IMR-90 (cell line): ENCODE data around the gene CDH13. TPM values are rescaled to one million over a fixed set of nuclear protein-coding genes. Genes with fewer than 3 reads are reported as not detected.

ENCODE experiments used
- ATAC-seq: fragments of 200-7000 bp; cut with Tn5 transposase; 2 replicates; pipeline ENCODE4 v1.9.1; 2020; ENCODE audit warnings: low read depth, mild to moderate bottlenecking, moderate library complexity
- BruUV-seq: library from RNA; stranded (reverse); fragments of 400-500 nt; replicated peaks from 2 replicates; lab custom pipeline; 2021; lab: Mats Ljungman, UMichigan
- CTCF ChIA-PET: fragments of 300-600 bp; formaldehyde crosslinking; extraction: SDS; loops from one replicate; lab custom pipeline; 2021; ENCODE audit warnings: antibody characterized with exemption; lab: Yijun Ruan, JAX
- POLR2A ChIA-PET: fragments of 300-600 bp; sonication (Branson Sonifier 250); formaldehyde crosslinking; loops from one replicate; lab custom pipeline; 2022; ENCODE audit warnings: antibody characterized with exemption; ENCODE audit not compliant: unreplicated experiment; lab: Charles Lee
- DNase-seq: peaks from one replicate; pipeline ENCODE4 v3.0.0; 2013
- H2AFZ ChIP-seq: replicated peaks from 2 replicates; pipeline ENCODE3; 2013; ENCODE audit warnings: low read length, mild to moderate bottlenecking; ENCODE audit not compliant: poor library complexity
- H2AK5ac ChIP-seq: 2 replicates; pipeline ENCODE4 v1.6.1; 2013; ENCODE audit warnings: low read depth, low read length, inconsistent platforms
- H2AK9ac ChIP-seq: replicated peaks from 2 replicates; pipeline ENCODE3; 2013; ENCODE audit warnings: mild to moderate bottlenecking, low read depth, low read length, moderate library complexity; ENCODE audit not compliant: poor library complexity
- H2BK120ac ChIP-seq: 2 replicates; pipeline ENCODE4 v1.6.1; 2013; ENCODE audit warnings: low read depth, low read length, inconsistent platforms
- H2BK15ac ChIP-seq: 3 replicates; pipeline ENCODE4 v1.6.1; 2013; ENCODE audit warnings: low read depth, low read length, inconsistent platforms
- H2BK20ac ChIP-seq: 2 replicates; pipeline ENCODE4 v1.6.1; 2013; ENCODE audit warnings: low read depth, mild to moderate bottlenecking, inconsistent platforms, low read length, moderate library complexity
- H2BK5ac ChIP-seq: 2 replicates; pipeline ENCODE4 v1.6.1; 2013; ENCODE audit warnings: mild to moderate bottlenecking, low read depth, low read length, inconsistent platforms; ENCODE audit not compliant: poor library complexity, severe bottlenecking
- H3K14ac ChIP-seq: replicated peaks from 2 replicates; pipeline ENCODE4 v1.6.1; 2013; ENCODE audit warnings: low read depth, low read length, inconsistent platforms
- H3K18ac ChIP-seq: 2 replicates; pipeline ENCODE4 v1.6.1; 2013; ENCODE audit warnings: low read depth, low read length, control low read depth
- H3K23ac ChIP-seq: 2 replicates; pipeline ENCODE4 v1.6.1; 2013; ENCODE audit warnings: low read depth, low read length, inconsistent platforms
- H3K27ac ChIP-seq: 2 replicates; pipeline ENCODE4 v1.5.1; 2013; ENCODE audit warnings: mild to moderate bottlenecking, control low read depth, low read length; ENCODE audit not compliant: insufficient read depth
- H3K27me3 ChIP-seq: 2 replicates; pipeline ENCODE4 v1.6.1; 2013; ENCODE audit warnings: low read length; ENCODE audit not compliant: control insufficient read depth, insufficient read depth
- H3K36me3 ChIP-seq: 2 replicates; pipeline ENCODE4 v1.6.1; 2013; ENCODE audit warnings: low read length, mixed read lengths; ENCODE audit not compliant: control insufficient read depth, insufficient read depth
- H3K4ac ChIP-seq: 2 replicates; pipeline ENCODE4 v1.6.1; 2013; ENCODE audit warnings: low read depth, low read length, inconsistent platforms
- H3K4me1 ChIP-seq: 2 replicates; pipeline ENCODE4 v1.6.1; 2013; ENCODE audit warnings: low read length, mixed read lengths; ENCODE audit not compliant: control insufficient read depth, insufficient read depth
- H3K4me2 ChIP-seq: 2 replicates; pipeline ENCODE4 v1.6.1; 2013; ENCODE audit warnings: low read depth, mild to moderate bottlenecking, control low read depth, low read length, moderate library complexity
- H3K4me3 ChIP-seq: 2 replicates; pipeline ENCODE4 v1.5.1; 2013; ENCODE audit warnings: low read depth, mild to moderate bottlenecking, control low read depth, low read length, moderate library complexity; ENCODE audit not compliant: insufficient read depth
- H3K56ac ChIP-seq: 2 replicates; pipeline ENCODE4 v1.6.1; 2013; ENCODE audit warnings: low read length, inconsistent platforms; ENCODE audit not compliant: insufficient read depth; ENCODE audit errors: extremely low read depth
- H3K79me1 ChIP-seq, 2 experiments: 2 replicates each; pipeline ENCODE4 v1.6.1; 2013; ENCODE audit warnings: low read length in 2 of 2, inconsistent platforms in 1 of 2, low read depth in 1 of 2
- H3K9ac ChIP-seq: 2 replicates; pipeline ENCODE4 v1.6.1; 2013; ENCODE audit warnings: low read depth, low read length, control low read depth
- H3K9me1 ChIP-seq: 2 replicates; pipeline ENCODE4 v1.6.1; 2013; ENCODE audit warnings: low read length, inconsistent platforms; ENCODE audit not compliant: insufficient read depth
- H3K9me3 ChIP-seq: 2 replicates; pipeline ENCODE4 v1.6.1; 2013; ENCODE audit warnings: low read length; ENCODE audit not compliant: control insufficient read depth, insufficient read depth
- H4K20me1 ChIP-seq: 2 replicates; pipeline ENCODE4 v1.6.1; 2013; ENCODE audit warnings: low read length, inconsistent platforms; ENCODE audit not compliant: insufficient read depth
- H4K5ac ChIP-seq: 2 replicates; pipeline ENCODE4 v1.6.1; 2013; ENCODE audit warnings: mild to moderate bottlenecking, low read depth, low read length, control low read depth
- H4K8ac ChIP-seq, 2 experiments: 2 replicates each; pipeline ENCODE4 v1.6.1; 2013; ENCODE audit warnings: low read depth in 2 of 2, low read length in 2 of 2, control low read depth in 1 of 2, inconsistent platforms in 1 of 2
- H4K91ac ChIP-seq: 2 replicates; pipeline ENCODE4 v1.6.1; 2013; ENCODE audit warnings: low read depth, low read length, inconsistent platforms; ENCODE audit not compliant: insufficient read depth
- CEBPB ChIP-seq: IDR thresholded peaks from 2 replicates; pipeline ENCODE4 v1.6.1; 2012; ENCODE audit warnings: low read depth, low read length, improper control_type of control experiment
- CHD1 ChIP-seq: IDR thresholded peaks from 2 replicates; pipeline ENCODE4 v1.6.1; 2012; ENCODE audit warnings: low read depth, low read length, improper control_type of control experiment
- FOS ChIP-seq: fragments of 150-350 bp; IDR thresholded peaks from 2 replicates; pipeline ENCODE4 v1.6.1; 2016; ENCODE audit warnings: low read depth, low read length
- MAFK ChIP-seq: IDR thresholded peaks from 2 replicates; pipeline ENCODE4 v1.6.1; 2012; ENCODE audit warnings: low read depth, low read length, improper control_type of control experiment
- MAZ ChIP-seq: IDR thresholded peaks from 2 replicates; pipeline ENCODE4 v1.6.1; 2012; ENCODE audit warnings: low read depth, mild to moderate bottlenecking, low read length, improper control_type of control experiment, moderate library complexity, borderline replicate concordance
- MXI1 ChIP-seq: IDR thresholded peaks from 2 replicates; pipeline ENCODE4 v1.6.1; 2012; ENCODE audit warnings: low read depth, mild to moderate bottlenecking, low read length, moderate library complexity, borderline replicate concordance
- NFE2L2 ChIP-seq: fragments of 150-350 bp; IDR thresholded peaks from 2 replicates; pipeline ENCODE4 v1.6.1; 2016; ENCODE audit warnings: low read depth, mild to moderate bottlenecking, low read length
- POLR2A ChIP-seq: IDR thresholded peaks from 2 replicates; pipeline ENCODE4 v1.6.1; 2012; ENCODE audit warnings: mild to moderate bottlenecking, low read depth, low read length
- RAD21 ChIP-seq: IDR thresholded peaks from 2 replicates; pipeline ENCODE4 v1.6.1; 2012; ENCODE audit warnings: low read length, improper control_type of control experiment
- RCOR1 ChIP-seq: IDR thresholded peaks from 2 replicates; pipeline ENCODE4 v1.6.1; 2012; ENCODE audit warnings: mild to moderate bottlenecking, low read length, improper control_type of control experiment; ENCODE audit not compliant: insufficient replicate concordance
- RFX5 ChIP-seq: IDR thresholded peaks from 2 replicates; pipeline ENCODE4 v1.8.0; 2012; ENCODE audit warnings: low read depth, mild to moderate bottlenecking, low read length, moderate library complexity
- SMC3 ChIP-seq: fragments of 150-350 bp; IDR thresholded peaks from 2 replicates; pipeline ENCODE4 v1.6.1; 2016; ENCODE audit warnings: low read depth, mild to moderate bottlenecking, antibody characterized with exemption, low read length, moderate library complexity
- WGBS, 2 experiments: methylation state at CpG; one replicate each; pipeline versions ENCODE4 v1.1.5 to v1.1.7; 2013; ENCODE audit warnings: missing lambda C conversion rate in 2 of 2; ENCODE audit not compliant: insufficient read length in 1 of 2; ENCODE audit errors: extremely low coverage in 2 of 2; 5-methylcytosine and 5-hydroxymethylcytosine counted together
- dilution Hi-C: fragments of 300-500 bp; cut with HindIII; formaldehyde crosslinking; loops from one replicate; pipeline ENCODE4 v1.14.3; 2018; ENCODE audit warnings: low sequenced_read_pairs; ENCODE audit not compliant: unreplicated experiment
- in situ Hi-C: fragments of 300-500 bp; cut with MboI; formaldehyde crosslinking; loops from 3 replicates; pipeline ENCODE4 v1.14.3; 2019; ENCODE audit warnings: low sequenced_read_pairs, inconsistent platforms, mixed read lengths
- intact Hi-C: fragments of 100-400 bp; cut with micrococcal nuclease; formaldehyde crosslinking; loops from 2 replicates; pipeline ENCODE4 v1.10.0; 2022
- polyA plus RNA-seq, 3 experiments: library from polyadenylated mRNA; depleted of rRNA; stranded (reverse); fragments of >200 nt; gene quantifications; 2 replicates each; pipeline ENCODE4 v1.2.3, GENCODE V29; 2012; ENCODE audit warnings: low replicate concordance in 1 of 3
- total RNA-seq: library from RNA; depleted of rRNA; stranded (reverse); fragments of >200 nt; gene quantifications from 2 replicates; pipeline ENCODE4 v1.2.3, GENCODE V29; 2012
- TF ChIP-seq, protein P1 (sequence below): conservative IDR thresholded peaks from 2 replicates; pipeline ENCODE4 v1.5.1; 2012; ENCODE audit warnings: mild to moderate bottlenecking, low read depth, low read length, improper control_type of control experiment
- TF ChIP-seq, protein P2 (sequence below): fragments of 150-350 bp; IDR thresholded peaks from 2 replicates; pipeline ENCODE4 v1.6.1; 2016; ENCODE audit warnings: low read depth, mild to moderate bottlenecking, low read length, moderate library complexity, borderline replicate concordance

CDH13 gene
- total and polyA plus RNA-seq, 2 of the 4 experiments (the other 2 are of a cell fraction) = 61.6 to 74.7 TPM

- Histone ChIP-seq H4K8ac (no peak overlapping the region), H2AK5ac (no peak overlapping the region), H4K91ac (no peak overlapping the region), H3K4me1 (no peaks in the 10 kb centered on the region), H3K18ac (no peak overlapping the region), H2AFZ (no peak overlapping the region), H3K79me1 (peaks cover 0 to 3% of the 10 kb centered on the region in 2 experiments; a peak in 1 of 4 replicates), H3K56ac (no peak overlapping the region), H2BK120ac (no peak overlapping the region), H2BK15ac (no peak overlapping the region), H2BK20ac (no peak overlapping the region), H3K14ac (no peak overlapping the region), H3K9me1 (no peaks in the 10 kb centered on the region), H4K5ac (no peak overlapping the region), H3K27ac (no peak overlapping the region), H3K4me3 (no peak overlapping the region), H2AK9ac (no peak overlapping the region), H3K36me3 (no peaks in the 10 kb centered on the region), H3K4ac (no peak overlapping the region), H3K23ac (no peak overlapping the region), H4K20me1 (no peaks in the 10 kb centered on the region), H3K9me3 (no peaks in the 10 kb centered on the region), H3K27me3 (no peaks in the 10 kb centered on the region), H3K4me2 (no peak overlapping the region), H3K9ac (no peak overlapping the region), H2BK5ac (no peak overlapping the region)
- TF ChIP-seq CHD1 = no peak
- no peak for TF ChIP-seq SMC3
- TF ChIP-seq, protein P1, sequence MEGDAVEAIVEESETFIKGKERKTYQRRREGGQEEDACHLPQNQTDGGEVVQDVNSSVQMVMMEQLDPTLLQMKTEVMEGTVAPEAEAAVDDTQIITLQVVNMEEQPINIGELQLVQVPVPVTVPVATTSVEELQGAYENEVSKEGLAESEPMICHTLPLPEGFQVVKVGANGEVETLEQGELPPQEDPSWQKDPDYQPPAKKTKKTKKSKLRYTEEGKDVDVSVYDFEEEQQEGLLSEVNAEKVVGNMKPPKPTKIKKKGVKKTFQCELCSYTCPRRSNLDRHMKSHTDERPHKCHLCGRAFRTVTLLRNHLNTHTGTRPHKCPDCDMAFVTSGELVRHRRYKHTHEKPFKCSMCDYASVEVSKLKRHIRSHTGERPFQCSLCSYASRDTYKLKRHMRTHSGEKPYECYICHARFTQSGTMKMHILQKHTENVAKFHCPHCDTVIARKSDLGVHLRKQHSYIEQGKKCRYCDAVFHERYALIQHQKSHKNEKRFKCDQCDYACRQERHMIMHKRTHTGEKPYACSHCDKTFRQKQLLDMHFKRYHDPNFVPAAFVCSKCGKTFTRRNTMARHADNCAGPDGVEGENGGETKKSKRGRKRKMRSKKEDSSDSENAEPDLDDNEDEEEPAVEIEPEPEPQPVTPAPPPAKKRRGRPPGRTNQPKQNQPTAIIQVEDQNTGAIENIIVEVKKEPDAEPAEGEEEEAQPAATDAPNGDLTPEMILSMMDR = no peak
- TF ChIP-seq MAZ = no peak
- no peak for TF ChIP-seq RCOR1
- TF ChIP-seq, protein P2, sequence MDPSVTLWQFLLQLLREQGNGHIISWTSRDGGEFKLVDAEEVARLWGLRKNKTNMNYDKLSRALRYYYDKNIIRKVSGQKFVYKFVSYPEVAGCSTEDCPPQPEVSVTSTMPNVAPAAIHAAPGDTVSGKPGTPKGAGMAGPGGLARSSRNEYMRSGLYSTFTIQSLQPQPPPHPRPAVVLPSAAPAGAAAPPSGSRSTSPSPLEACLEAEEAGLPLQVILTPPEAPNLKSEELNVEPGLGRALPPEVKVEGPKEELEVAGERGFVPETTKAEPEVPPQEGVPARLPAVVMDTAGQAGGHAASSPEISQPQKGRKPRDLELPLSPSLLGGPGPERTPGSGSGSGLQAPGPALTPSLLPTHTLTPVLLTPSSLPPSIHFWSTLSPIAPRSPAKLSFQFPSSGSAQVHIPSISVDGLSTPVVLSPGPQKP = no peak
- no peak for TF ChIP-seq RFX5
- TF ChIP-seq RAD21 = no peak
- TF ChIP-seq MAFK = no peak
- TF ChIP-seq NFE2L2 = no peak
- TF ChIP-seq FOS = no peak
- no peak for TF ChIP-seq POLR2A
- no peak for TF ChIP-seq CEBPB
- no peak for TF ChIP-seq MXI1
- dilution Hi-C loops (no loop called here), intact Hi-C loops (no loop called here), in situ Hi-C loops (no loop called here)
- BruUV-seq = no TSS peak
- no peak for DNase-seq
- ChIA-PET POLR2A (no interaction called here), CTCF (no interaction called here)
- ATAC-seq = no peak
- WGBS, 2 experiments = no CpG with 5 or more reads among the region's 4 CpGs
Observed at GRCh38 chr16:83023011-83023410, 396.2 kb downstream of the CDH13 start.
